ELF-1 (cell line): ENCODE results near the gene GJD3.

Experiments used
- DNase-seq: peaks from one replicate; pipeline ENCODE4 v3.0.0-alpha.2; 2016; ENCODE audit warnings: low read depth, low spot score

The GJD3 gene

GRCh38 chr17:40340880-40341807 lies 23.4 kb downstream of the GJD3 start:
- peak; percentile 86 for DNase-seq

DNA sequence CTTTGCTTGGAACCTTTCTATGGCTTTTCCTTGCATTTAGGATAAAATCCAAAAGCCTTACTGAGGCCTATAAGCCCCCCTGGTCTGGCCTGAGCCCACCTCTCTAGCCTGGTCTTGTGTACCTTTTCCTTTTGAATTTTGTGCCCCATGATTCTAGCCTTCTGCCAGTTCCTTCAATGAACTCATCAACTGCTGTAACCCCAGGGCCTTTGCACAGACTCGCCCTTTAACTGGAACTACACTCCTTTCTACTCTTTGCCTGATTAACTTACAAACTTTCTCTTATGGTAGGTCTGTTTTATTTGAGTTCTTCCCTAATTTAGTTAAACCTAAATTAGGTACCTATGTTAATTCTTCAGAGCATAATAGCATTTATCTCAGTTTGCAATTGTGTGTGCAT lies 24.2 kb downstream of the GJD3 start:
- DNase-seq: no peak

- DNase-seq: no peak
Measured at GRCh38 chr17:40338941-40339649, 25.4 kb downstream of the GJD3 start.

DNA sequence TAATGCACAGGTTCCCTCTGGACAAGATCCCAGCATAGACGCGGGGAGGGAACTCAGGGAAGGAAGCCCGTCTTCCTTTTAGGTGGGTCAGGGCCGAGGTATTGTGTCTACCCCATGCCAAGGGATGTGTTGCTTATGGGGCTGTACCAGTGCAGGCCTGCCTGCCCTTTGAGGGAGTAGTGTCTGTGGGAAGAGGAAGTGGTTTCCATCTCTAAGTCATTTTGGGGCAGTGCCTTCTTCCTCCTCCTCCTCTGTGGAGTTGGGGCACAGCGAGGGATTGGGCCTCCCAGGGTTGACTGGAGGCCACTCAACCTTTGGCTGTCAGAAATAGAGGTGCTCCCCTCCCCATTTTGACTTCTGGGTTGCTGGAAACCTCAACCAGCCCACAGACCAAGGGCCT lies 26.5 kb downstream of the GJD3 start:
- DNase-seq: no peak

DNA sequence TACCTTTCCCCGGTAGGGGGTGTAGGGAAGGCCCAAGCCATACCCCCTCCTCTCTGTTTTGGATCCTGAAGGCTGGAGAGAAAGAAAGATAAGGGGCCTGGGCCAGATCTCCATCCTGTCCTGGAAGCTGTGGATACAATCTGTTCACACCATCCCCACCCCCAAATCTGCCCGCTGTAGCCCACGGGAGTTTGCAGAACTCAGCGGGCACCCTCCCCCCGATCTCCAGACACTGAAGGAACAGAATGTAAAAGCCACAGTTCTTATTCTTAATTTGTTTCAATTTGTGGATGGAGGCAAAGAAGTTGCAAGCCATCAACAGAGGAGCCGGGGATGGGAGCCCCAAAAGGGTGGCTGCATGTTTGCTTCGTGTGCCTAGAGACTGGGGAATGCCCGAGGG lies 27.2 kb downstream of the GJD3 start:
- DNase-seq: no peak

DNA sequence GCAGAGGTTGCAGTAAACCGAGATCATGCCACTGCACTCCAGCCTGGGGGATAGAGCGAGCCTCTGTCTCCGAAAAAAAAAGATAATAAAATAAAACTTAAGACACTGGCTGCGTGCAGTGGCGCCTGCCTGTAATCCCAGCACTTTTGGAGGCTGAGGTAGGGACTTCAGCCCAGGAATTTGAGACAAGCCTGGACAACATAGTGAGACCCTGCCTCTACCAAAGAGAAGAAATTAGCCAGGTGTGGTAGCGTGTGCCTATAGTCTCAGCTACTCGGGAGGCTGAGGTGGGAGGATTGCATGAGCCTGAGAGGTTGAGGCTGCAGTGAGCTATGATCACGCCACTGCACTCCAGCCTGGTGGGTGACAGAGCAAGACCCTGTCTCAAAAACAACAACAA lies 28.9 kb downstream of the GJD3 start:
- DNase-seq: no peak

GRCh38 chr17:40333781-40334448 lies 30.6 kb downstream of the GJD3 start:
- no peak for DNase-seq

- DNase-seq: peak; percentile 30
Measured at GRCh38 chr17:40331743-40332641, 32.5 kb downstream of the GJD3 start.

GRCh38 chr17:40330850-40331470 lies 33.6 kb downstream of the GJD3 start:
- DNase-seq: no peak

DNA sequence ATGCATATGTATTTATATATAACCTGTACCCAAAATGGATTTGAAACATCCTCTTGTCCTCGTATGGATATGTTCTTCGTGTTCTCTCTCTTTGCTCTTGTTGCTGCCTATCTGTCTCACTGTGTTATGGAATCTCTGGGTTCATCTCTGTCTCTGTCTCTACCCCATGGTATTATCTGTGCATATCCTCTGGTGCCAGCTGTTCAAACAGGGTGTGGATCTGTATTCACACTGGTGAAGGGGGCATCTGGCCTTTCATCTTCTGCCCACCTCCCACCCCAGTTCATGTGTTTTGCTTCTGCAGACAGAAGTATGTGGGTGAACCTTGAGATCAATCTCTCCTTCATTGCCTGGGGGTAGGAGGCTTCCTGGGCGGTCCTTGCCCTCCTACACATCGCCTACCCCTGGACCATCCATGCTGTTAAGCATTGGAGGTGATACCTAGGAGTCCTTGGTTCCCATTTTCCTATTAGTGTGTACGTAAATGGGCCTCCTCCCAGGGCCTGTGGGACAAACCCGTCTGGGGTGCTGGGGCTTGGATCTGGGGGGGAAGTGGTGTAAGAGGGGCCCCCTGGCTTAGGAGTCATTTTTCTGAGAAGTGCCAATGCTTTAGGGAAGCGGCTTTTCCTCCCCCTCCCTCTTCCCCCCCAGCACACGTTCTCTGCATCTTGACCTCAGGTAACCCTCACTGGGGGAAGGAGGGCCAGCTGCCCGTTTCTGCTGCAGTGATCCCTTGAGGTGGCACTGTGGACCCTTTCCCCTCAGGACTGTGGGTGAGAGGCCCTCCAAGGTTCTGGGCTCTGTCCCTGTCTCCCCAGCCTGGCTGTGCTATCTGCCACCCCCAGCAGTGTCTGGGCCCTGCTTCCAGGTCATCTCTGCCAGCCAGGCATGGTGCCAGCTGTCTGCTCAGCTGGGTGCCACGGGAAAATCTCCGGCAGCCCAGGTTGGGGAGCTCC lies 34.4 kb downstream of the GJD3 start:
- no peak for DNase-seq

GRCh38 chr17:40328386-40328766 lies 36.2 kb downstream of the GJD3 start:
- DNase-seq: no peak

- no peak for DNase-seq
Measured at GRCh38 chr17:40327735-40328385, 36.7 kb downstream of the GJD3 start.

DNA sequence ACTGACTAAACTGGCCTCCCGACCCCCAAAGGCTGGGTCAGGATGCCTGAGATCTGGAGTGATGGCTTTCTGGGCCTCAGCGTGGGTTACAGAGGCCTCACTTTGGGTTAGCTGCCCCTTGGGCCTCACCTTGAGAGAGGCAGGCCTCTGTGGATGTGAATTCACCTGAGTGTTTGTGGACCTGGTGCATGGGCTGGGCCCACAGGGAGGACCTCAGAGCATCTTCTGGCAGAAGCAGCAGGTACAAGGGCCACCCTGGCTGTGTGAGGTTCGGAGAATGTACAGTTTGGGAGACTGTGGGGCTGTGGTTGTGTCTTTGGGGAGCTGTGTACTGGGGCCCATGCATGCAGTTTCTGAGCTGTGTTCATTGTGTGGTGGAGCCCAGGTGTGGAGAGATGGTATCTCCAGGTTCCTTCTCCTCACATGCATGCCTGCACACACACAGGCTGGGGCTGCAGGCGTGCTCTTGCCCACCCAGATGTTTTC lies 37.2 kb downstream of the GJD3 start:
- DNase-seq: no peak

GRCh38 chr17:40326832-40327199 lies 37.7 kb downstream of the GJD3 start:
- no peak for DNase-seq

DNA sequence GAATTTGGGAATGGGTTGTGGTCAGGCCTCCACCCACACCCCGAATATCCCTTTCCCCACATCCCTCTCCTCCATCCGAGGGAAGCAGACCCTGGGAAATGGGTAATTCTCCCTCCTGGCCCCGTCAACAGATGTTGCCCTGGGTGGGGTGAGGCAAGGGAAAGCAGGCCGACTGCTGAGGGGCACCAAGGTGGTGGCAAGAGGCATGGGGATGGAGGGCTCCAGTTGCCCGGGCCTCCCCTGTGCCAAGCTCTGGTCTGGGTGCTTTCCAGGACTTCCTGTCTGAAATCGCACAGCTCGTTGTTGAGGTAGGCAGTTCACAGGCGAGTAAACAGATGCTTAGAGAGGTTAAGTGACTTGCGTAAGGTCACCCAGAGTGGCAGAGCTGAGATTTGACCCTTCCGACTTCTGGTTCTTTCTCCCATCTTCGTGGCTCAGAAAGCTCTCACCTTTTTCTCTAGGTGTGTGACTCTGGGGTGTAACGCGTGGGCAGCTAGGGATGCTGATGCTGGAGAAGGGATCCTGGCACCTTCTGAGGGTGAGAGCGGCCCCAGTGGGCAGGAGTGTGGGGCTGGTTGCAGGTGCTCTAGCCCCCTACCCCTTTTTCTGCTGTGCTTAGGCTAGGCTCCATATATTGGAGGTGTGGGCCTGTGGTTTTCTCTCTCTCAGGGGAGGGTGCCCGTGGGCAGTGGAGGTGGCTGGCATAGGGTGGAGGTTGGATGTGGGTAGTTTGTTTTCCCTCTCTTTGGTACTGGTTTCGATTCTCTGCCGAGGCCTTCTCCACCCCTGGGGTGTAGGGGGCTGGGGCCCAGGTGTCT lies 38.3 kb downstream of the GJD3 start:
- DNase-seq: no peak

DNA sequence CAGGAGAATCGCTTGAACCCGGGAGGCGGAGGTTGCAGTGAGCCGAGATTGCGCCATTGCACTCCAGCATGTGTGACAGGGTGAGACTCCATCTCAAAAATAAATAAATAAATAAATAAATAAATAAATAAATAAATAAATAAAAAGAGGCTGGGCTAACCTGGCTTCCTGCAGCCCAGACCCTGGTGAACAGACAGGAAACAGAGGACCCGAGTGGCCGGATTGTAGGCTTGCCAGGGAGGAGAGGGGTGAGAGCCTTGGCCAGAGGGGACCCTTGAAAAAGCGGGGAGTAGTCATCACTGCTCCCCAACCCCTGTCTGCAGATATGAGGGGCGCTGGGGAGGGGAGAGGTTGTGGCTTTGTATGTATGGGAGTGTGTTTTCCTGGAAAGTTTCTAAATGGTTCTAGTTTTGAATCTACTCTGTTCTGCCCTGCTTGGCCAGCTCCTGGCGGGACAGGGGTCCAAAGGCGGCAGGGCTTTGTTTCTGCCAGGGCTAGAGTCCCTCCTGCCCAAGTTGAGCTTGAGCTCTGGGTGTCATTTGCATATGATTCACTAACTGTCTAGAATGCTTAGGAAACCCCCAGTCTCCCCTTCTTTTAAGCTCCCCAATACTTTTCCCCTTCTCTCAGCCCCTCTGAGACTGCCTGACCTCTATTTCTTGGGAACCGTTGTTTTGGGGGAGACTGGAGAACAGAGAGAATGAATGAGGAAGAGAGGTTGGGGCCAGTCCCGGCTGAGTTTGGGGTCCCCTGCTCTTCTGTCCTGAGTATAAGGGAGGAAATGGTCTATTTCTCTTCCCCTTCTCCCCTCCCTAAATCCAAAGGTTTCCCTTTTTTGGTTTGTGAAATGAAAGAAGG lies 39.2 kb downstream of the GJD3 start:
- DNase-seq: no peak
